ENCODE results near the gene RNF13.

DNA sequence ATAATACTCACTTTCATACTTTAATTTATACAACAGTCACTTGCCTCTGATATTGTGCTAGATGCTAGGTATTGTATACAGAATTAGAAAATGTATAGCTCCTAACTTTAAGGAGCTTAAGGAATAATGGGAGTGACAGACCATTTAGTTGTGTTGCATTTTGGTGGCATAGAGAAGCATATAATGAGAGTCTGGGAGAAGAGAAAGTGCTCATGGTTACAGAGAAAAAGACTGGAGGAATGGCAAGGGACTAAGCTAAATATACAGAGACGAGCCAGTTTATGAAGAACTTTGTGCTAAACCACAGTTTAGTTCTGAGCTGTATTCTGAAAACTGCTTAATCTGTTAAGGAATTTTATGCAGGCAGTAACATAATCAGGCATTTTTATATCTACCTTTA, 6.4 kb downstream of the RNF13 start:
- TF ChIP-seq POLR2A (IDR thresholded peaks at IDR 0.05; ENCODE audit: low read length), result no peak
- TF ChIP-seq GATA1 (IDR thresholded peaks at IDR 0.05; ENCODE audit: low read depth, low read length), result no peak
